ENCODE measurements around the gene SMARCB1. TPM values are rescaled to one million over a fixed set of nuclear protein-coding genes. Genes with fewer than 3 reads are reported as not detected.

SMARCB1 gene
- total RNA-seq, 2 donors from 2014 or later, result 41.4 to 45.9 TPM

- peaks cover 0 to 82% of the 10 kb centered on the region in 2 donors for H3K4me1 ChIP-seq
- H3K27me3 ChIP-seq, result no peaks in the 10 kb centered on the region
- no peak for DNase-seq (ENCODE audit: low spot score)
- H3K27ac ChIP-seq, result peak overlapping the region; percentile 88 to 90
- H3K9me3 ChIP-seq, result no peaks in the 10 kb centered on the region
- TF ChIP-seq CTCF (IDR thresholded peaks at IDR 0.05), result no peak
- H3K36me3 ChIP-seq, result peaks cover 17% of the 10 kb centered on the region
- H3K4me3 ChIP-seq, result no peak overlapping the region
These were observed 48.8 kb downstream of the SMARCB1 start for GRCh38 chr22:23835484-23836144.

GRCh38 chr22:23836281-23836680 lies 49.5 kb downstream of the SMARCB1 start:
- peaks cover 0 to 80% of the 10 kb centered on the region in 2 donors for H3K4me1 ChIP-seq
- H3K9me3 ChIP-seq, result no peaks in the 10 kb centered on the region
- peak overlapping the region; percentile 88 to 90 for H3K27ac ChIP-seq
- no peak overlapping the region for H3K4me3 ChIP-seq
- peaks cover 15% of the 10 kb centered on the region for H3K36me3 ChIP-seq
- no peaks in the 10 kb centered on the region for H3K27me3 ChIP-seq
- TF ChIP-seq CTCF (IDR thresholded peaks at IDR 0.05), result no peak
- DNase-seq (ENCODE audit: low spot score), result no peak

- DNase-seq (ENCODE audit: low spot score), result no peak
- Histone ChIP-seq H3K9me3 (no peaks in the 10 kb centered on the region), H3K36me3 (peaks cover 9% of the 10 kb centered on the region), H3K4me1 (peaks cover 0 to 73% of the 10 kb centered on the region in 2 donors), H3K4me3 (no peak overlapping the region), H3K27me3 (no peaks in the 10 kb centered on the region), H3K27ac (peak overlapping the region; percentile 88 to 90)
- TF ChIP-seq CTCF (IDR thresholded peaks at IDR 0.05), result no peak
These were observed 50.1 kb downstream of the SMARCB1 start for GRCh38 chr22:23836692-23837495.

GRCh38 chr22:23837496-23837859 lies 50.7 kb downstream of the SMARCB1 start:
- TF ChIP-seq CTCF (IDR thresholded peaks at IDR 0.05), result no peak
- DNase-seq (ENCODE audit: low spot score), result no peak
- peak overlapping the region; percentile 88 to 90 for H3K27ac ChIP-seq

GRCh38 chr22:23837911-23838680 lies 51.3 kb downstream of the SMARCB1 start:
- peaks cover 0 to 61% of the 10 kb centered on the region in 2 donors for H3K4me1 ChIP-seq
- no peak for TF ChIP-seq CTCF (IDR thresholded peaks at IDR 0.05)
- DNase-seq (ENCODE audit: low spot score), result no peak
- peaks cover 8% of the 10 kb centered on the region for H3K36me3 ChIP-seq
- no peaks in the 10 kb centered on the region for H3K9me3 ChIP-seq
- H3K27ac ChIP-seq, result peak overlapping the region; percentile 88 to 90
- H3K4me3 ChIP-seq, result peak overlapping the region in 1 of 2 donors; percentile 48
- no peaks in the 10 kb centered on the region for H3K27me3 ChIP-seq

More at GRCh38 chr22:23837496-23837859, 50.7 kb downstream of the SMARCB1 start:
- H3K4me3 ChIP-seq, result no peak overlapping the region
- no peaks in the 10 kb centered on the region for H3K9me3 ChIP-seq
- H3K27me3 ChIP-seq, result no peaks in the 10 kb centered on the region
- H3K36me3 ChIP-seq, result peaks cover 8% of the 10 kb centered on the region
- peaks cover 0 to 68% of the 10 kb centered on the region in 2 donors for H3K4me1 ChIP-seq

Measured in right atrium auricular region (tissue), 2 donors.